ENCODE measurements around the gene SNCAIP. TPM values are rescaled to one million over a fixed set of nuclear protein-coding genes. Genes with fewer than 3 reads are reported as not detected.

Gene SNCAIP
- total and polyA plus RNA-seq, 2 experiments from 2014 or later, result 6.1 to 11.9 TPM

GRCh38 chr5:122445070-122445469, 133.0 kb downstream of the SNCAIP start:
- ATAC-seq, result no peak
- Histone ChIP-seq H3K4me1 (ENCODE audit: insufficient read depth) (no peaks in the 10 kb centered on the region), H3K36me3 (ENCODE audit: insufficient read depth) (no peaks in the 10 kb centered on the region), H3K4me2 (no peak overlapping the region), H3K27ac (ENCODE audit: low read depth) (no peak overlapping the region), H3F3A (replicated peaks; ENCODE audit: low read depth) (no peaks in the 10 kb centered on the region), H3K9me2 (ENCODE audit: insufficient read depth) (peaks cover 5% of the 10 kb centered on the region; the same call in 1 of the 2 replicates), H2AFZ (no peak overlapping the region), H3K27me3 (ENCODE audit: insufficient read depth) (no peaks in the 10 kb centered on the region), H3K4me3 (no peak overlapping the region), H4K20me1 (replicated peaks; ENCODE audit: insufficient read depth) (no peaks in the 10 kb centered on the region), H3K79me2 (replicated peaks; ENCODE audit: insufficient read depth) (no peaks in the 10 kb centered on the region)
- DNase-seq (ENCODE audit: low spot score), result no peak
- TF ChIP-seq ZNF114 (CRISPR knock-in tag; IDR thresholded peaks at IDR 0.05) (no peak), POLR2AphosphoS5 (IDR thresholded peaks at IDR 0.05; ENCODE audit: low read depth) (no peak)
- Mint-ChIP-seq H3K4me1 (peaks cover 5% of the 10 kb centered on the region), H3K27ac (no peak overlapping the region), H3K4me3 (no peak overlapping the region), H3K9me3 (no peaks in the 10 kb centered on the region), H3K27me3 (ENCODE audit: insufficient read depth, low read depth, poor library complexity) (peaks cover 2% of the 10 kb centered on the region), H3K36me3 (ENCODE audit: low read depth) (no peaks in the 10 kb centered on the region)

GRCh38 chr5:122447072-122447471, 135.0 kb downstream of the SNCAIP start:
- H3K36me3 Mint-ChIP-seq (ENCODE audit: low read depth), result peaks cover 5% of the 10 kb centered on the region; the same call in 1 of the 3 replicates
- H3K4me1 Mint-ChIP-seq, result peaks cover 2% of the 10 kb centered on the region; the same call in 1 of the 3 replicates
- Histone ChIP-seq H2AFZ (no peak overlapping the region), H3K4me2 (no peak overlapping the region), H3K4me1 (ENCODE audit: insufficient read depth) (no peaks in the 10 kb centered on the region), H3F3A (replicated peaks; ENCODE audit: low read depth) (no peaks in the 10 kb centered on the region), H4K20me1 (replicated peaks; ENCODE audit: insufficient read depth) (no peaks in the 10 kb centered on the region), H3K79me2 (replicated peaks; ENCODE audit: insufficient read depth) (no peaks in the 10 kb centered on the region), H3K36me3 (ENCODE audit: insufficient read depth) (no peaks in the 10 kb centered on the region), H3K27me3 (ENCODE audit: insufficient read depth) (no peaks in the 10 kb centered on the region), H3K27ac (ENCODE audit: low read depth) (no peak overlapping the region), H3K4me3 (no peak overlapping the region), H3K9me2 (ENCODE audit: insufficient read depth) (no peaks in the 10 kb centered on the region)
- no peak for DNase-seq (ENCODE audit: low spot score)
- peaks cover 2% of the 10 kb centered on the region for H3K27me3 Mint-ChIP-seq (ENCODE audit: insufficient read depth, low read depth, poor library complexity)
- no peaks in the 10 kb centered on the region for H3K9me3 Mint-ChIP-seq
- no peak for TF ChIP-seq ZNF114 (CRISPR knock-in tag; IDR thresholded peaks at IDR 0.05)
- no peak for TF ChIP-seq POLR2AphosphoS5 (IDR thresholded peaks at IDR 0.05; ENCODE audit: low read depth)
- TF ChIP-seq JUNB (IDR thresholded peaks at IDR 0.05; ENCODE audit: unreplicated experiment), result no peak
- no peak for TF ChIP-seq EZH2 (IDR thresholded peaks at IDR 0.05; ENCODE audit: low read depth, unreplicated experiment)
- TF ChIP-seq CREB1 (CRISPR knock-in tag; IDR thresholded peaks at IDR 0.05; ENCODE audit: low read depth), result no peak
- ATAC-seq, result no peak
- no peak overlapping the region for H3K4me3 Mint-ChIP-seq
- H3K27ac Mint-ChIP-seq, result no peak overlapping the region

DNA sequence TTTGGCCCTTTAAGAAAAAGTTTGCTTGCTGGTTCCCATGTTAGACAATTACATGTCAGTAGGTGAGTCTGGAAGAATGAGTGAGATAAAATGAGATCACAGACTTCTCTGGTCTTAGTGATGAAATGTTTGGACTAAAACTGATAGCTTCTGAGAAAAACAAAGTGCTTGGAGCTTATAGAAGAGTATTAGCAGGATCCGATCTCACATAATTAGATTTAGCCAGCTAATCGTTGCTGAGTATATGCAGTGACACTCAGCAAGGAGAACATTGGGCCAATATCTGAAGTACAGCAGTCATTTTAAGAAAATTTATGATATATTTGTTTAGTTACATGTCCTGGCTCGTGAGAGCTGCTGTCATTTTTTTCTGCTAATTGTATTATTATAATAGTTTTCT, 135.8 kb downstream of the SNCAIP start:
- Mint-ChIP-seq H3K27me3 (ENCODE audit: insufficient read depth, low read depth, poor library complexity) (peaks cover 2% of the 10 kb centered on the region), H3K4me1 (peaks cover 2% of the 10 kb centered on the region; the same call in 1 of the 3 replicates), H3K9me3 (no peaks in the 10 kb centered on the region), H3K36me3 (ENCODE audit: low read depth) (peaks cover 5% of the 10 kb centered on the region; the same call in 1 of the 3 replicates), H3K4me3 (no peak overlapping the region), H3K27ac (no peak overlapping the region)
- Histone ChIP-seq H3K36me3 (ENCODE audit: insufficient read depth) (no peaks in the 10 kb centered on the region), H3K4me3 (no peak overlapping the region), H3K9me2 (ENCODE audit: insufficient read depth) (no peaks in the 10 kb centered on the region), H3F3A (replicated peaks; ENCODE audit: low read depth) (no peaks in the 10 kb centered on the region), H3K27me3 (ENCODE audit: insufficient read depth) (no peaks in the 10 kb centered on the region), H3K4me2 (no peak overlapping the region), H3K27ac (ENCODE audit: low read depth) (no peak overlapping the region), H2AFZ (no peak overlapping the region), H4K20me1 (replicated peaks; ENCODE audit: insufficient read depth) (no peaks in the 10 kb centered on the region), H3K4me1 (ENCODE audit: insufficient read depth) (no peaks in the 10 kb centered on the region), H3K79me2 (replicated peaks; ENCODE audit: insufficient read depth) (no peaks in the 10 kb centered on the region)
- no peak for ATAC-seq
- TF ChIP-seq, protein P1, sequence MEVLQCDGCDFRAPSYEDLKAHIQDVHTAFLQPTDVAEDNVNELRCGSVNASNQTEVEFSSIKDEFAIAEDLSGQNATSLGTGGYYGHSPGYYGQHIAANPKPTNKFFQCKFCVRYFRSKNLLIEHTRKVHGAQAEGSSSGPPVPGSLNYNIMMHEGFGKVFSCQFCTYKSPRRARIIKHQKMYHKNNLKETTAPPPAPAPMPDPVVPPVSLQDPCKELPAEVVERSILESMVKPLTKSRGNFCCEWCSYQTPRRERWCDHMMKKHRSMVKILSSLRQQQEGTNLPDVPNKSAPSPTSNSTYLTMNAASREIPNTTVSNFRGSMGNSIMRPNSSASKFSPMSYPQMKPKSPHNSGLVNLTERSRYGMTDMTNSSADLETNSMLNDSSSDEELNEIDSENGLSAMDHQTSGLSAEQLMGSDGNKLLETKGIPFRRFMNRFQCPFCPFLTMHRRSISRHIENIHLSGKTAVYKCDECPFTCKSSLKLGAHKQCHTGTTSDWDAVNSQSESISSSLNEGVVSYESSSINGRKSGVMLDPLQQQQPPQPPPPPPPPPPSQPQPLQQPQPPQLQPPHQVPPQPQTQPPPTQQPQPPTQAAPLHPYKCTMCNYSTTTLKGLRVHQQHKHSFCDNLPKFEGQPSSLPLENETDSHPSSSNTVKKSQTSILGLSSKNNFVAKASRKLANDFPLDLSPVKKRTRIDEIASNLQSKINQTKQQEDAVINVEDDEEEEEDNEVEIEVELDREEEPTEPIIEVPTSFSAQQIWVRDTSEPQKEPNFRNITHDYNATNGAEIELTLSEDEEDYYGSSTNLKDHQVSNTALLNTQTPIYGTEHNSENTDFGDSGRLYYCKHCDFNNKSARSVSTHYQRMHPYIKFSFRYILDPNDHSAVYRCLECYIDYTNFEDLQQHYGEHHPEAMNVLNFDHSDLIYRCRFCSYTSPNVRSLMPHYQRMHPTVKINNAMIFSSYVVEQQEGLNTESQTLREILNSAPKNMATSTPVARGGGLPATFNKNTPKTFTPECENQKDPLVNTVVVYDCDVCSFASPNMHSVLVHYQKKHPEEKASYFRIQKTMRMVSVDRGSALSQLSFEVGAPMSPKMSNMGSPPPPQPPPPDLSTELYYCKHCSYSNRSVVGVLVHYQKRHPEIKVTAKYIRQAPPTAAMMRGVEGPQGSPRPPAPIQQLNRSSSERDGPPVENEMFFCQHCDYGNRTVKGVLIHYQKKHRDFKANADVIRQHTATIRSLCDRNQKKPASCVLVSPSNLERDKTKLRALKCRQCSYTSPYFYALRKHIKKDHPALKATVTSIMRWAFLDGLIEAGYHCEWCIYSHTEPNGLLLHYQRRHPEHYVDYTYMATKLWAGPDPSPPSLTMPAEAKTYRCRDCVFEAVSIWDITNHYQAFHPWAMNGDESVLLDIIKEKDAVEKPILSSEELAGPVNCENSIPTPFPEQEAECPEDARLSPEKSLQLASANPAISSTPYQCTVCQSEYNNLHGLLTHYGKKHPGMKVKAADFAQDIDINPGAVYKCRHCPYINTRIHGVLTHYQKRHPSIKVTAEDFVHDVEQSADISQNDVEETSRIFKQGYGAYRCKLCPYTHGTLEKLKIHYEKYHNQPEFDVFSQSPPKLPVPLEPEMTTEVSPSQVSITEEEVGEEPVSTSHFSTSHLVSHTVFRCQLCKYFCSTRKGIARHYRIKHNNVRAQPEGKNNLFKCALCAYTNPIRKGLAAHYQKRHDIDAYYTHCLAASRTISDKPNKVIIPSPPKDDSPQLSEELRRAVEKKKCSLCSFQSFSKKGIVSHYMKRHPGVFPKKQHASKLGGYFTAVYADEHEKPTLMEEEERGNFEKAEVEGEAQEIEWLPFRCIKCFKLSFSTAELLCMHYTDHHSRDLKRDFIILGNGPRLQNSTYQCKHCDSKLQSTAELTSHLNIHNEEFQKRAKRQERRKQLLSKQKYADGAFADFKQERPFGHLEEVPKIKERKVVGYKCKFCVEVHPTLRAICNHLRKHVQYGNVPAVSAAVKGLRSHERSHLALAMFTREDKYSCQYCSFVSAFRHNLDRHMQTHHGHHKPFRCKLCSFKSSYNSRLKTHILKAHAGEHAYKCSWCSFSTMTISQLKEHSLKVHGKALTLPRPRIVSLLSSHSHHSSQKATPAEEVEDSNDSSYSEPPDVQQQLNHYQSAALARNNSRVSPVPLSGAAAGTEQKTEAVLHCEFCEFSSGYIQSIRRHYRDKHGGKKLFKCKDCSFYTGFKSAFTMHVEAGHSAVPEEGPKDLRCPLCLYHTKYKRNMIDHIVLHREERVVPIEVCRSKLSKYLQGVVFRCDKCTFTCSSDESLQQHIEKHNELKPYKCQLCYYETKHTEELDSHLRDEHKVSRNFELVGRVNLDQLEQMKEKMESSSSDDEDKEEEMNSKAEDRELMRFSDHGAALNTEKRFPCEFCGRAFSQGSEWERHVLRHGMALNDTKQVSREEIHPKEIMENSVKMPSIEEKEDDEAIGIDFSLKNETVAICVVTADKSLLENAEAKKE (CRISPR knock-in tag; IDR thresholded peaks at IDR 0.05), result no peak
- no peak for TF ChIP-seq CTCF (conservative IDR thresholded peaks at IDR 0.05; ENCODE audit: low read depth in 2 of 2)
- no peak for TF ChIP-seq NANOG (IDR thresholded peaks at IDR 0.05; ENCODE audit: borderline replicate concordance)
- no peak for DNase-seq (ENCODE audit: low spot score)

Data from GM23338 (cell line).